Left lobe of liver (tissue), 2 donors: ENCODE results near the gene RAB8B. TPM values are rescaled to one million over a fixed set of nuclear protein-coding genes. Genes with fewer than 3 reads are reported as not detected.
A peak's percentile ranks its signal among the peaks of the same experiment; 100 is the strongest.

ENCODE experiments used
- ATAC-seq: fragments of 200-7000 bp; cut with Tn5 transposase; one replicate; pipeline ENCODE4 v1.9.1; 2020; ENCODE audit warnings: mild to moderate bottlenecking, moderate library complexity
- DNase-seq: peaks from one replicate; pipeline ENCODE4 v3.0.0-alpha.2; 2020; ENCODE audit warnings: low spot score
- total RNA-seq: library from RNA; stranded (reverse); gene quantifications from one replicate; pipeline ENCODE4 v1.2.1, GENCODE V29; 2021
- donor health status: DM: no; HTN: no; CAD: no; lungs with moderate emphysema.
- donor health status: DM: no; HTN: yes; CAD: no.

The RAB8B gene
- total RNA-seq, 1 donor from 2014 or later: 6.8 TPM

DNA sequence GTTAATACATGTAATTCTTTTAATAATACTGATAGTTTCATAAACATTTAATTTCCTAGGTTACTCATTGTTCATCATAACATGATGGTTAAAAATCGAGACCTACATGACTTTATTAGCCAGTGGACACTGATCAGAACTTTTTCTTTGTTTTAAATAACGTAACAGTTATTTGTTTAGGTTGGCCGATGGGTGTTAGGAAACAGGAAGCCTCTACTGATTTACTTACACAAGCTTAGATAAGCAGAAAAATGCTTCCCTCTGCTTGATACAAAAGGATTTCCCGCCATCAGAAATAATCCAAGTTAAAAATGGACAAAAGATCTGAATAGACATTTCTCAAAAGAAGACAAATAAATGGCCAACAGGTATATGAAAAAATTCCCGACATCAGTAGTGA, 71.4 kb downstream of the RAB8B start:
- DNase-seq: no peak
- ATAC-seq: no peak

DNA sequence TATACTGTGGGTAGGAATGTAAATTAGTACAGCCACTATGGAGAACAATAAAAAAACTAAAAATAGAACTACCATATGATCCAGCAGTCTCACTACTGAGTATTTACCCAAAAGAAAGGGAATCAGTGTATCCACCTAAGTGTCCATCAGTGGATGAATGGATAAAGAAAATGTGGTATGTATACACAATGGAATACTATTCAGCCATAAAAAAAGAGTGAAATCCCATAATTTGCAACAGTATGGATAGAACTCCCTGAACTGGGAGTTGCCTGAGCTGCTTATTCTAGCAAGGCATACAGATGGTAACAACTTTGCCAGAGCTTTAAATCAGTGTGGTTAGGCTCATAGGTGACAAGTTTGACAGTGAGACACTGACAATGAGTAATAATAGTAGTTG, 71.9 kb downstream of the RAB8B start:
- no peak for DNase-seq
- no peak for ATAC-seq

DNA sequence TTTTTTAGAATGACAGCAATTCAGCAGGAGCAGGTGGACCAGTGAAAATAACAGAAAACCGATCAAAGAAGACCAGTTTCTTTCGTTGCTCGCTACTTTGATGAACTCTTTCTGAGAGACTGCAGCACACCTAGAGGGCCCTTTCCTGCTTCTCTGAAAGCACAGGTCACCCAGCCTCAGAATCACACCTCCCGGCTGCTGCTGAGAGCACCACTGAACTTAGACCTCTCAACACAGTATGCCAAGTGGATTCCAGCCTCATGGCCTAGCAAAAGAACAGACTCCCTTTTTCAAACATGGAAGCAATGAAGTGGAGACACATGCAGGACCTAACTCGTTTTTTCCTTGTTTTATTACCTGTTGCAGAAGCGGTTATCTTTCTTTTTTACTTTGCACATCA, 74.1 kb downstream of the RAB8B start:
- DNase-seq (no peak), ATAC-seq (peak; percentile 96)

DNA sequence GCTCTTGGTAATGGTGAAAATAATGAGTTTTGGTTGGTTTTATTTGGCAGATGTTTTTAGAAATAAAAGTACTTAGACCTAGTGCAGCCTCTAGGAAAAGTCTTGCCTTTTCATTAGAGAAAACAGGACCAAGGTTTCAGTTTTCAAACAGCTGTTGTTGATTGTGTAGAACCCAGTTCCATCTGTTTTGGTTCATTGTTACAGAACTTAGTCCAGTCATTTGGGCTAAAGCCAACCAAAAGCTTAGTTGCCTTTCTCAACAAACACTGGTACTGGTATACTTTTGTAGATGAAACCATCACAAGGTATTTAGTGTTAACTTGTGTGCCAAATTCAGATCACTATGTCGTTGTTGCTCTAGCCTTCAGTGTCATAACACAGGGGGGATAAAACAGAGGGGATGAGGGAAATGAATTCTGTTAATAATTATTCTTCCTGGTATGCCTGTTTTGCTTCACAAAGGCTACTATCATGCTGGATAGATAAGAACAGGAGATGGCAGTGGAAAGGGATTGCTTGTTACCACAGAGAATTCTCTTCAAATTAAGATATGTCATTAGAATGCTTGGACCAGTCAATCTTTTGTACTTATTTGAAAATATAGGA, 75.4 kb downstream of the RAB8B start:
- DNase-seq (no peak), ATAC-seq (no peak)

DNA sequence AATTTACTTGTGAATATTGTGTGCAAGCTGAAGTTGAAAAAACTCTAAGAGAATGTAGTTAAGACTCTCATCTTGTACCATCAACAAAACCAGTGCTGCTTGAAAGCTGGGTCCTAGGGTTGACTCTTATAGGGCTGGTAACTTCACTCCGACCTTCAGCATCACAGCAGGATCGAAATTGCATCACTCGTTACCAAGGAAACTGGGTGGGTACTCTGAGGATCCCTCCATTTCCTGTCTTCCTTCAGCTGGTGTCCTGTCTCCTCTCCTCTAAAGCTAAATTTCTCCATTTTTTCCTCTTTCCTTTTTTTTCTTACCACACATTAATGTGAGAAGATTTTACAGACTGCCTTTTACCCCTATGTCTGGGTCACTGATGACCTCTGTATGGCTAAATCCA, 85.0 kb downstream of the RAB8B start:
- ATAC-seq (no peak), DNase-seq (no peak)

DNA sequence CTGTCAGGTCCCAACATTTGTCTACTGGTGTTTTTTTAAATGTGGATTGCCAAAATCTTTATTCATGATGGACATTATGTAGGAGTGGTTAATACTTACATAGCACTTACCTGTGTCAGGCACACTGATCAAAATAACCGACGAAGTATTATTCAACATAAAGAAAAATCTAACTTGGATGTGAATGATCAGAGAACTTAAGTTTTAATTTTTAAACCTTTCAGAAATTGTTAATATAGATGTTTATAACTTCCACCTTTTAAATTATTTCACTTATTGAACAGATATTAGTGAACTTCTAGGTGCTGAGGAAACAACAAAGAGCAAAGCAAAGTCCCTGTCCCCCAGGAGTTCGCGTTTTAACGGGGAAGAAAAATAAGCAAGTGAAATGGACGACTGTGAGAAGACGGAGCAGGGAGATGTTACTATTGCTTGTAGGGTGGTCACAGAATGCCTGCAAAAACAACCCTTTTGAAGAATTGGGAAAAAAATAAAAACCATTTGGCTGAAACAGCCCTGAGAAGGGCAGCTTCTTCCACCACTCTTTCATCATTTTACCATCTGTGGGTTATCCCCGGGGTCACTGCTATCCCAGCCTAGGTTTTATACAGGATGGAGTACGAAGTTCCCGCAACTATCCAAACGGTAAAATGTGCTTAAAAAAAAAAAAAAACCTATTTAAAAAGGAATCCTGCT, 87.1 kb downstream of the RAB8B start:
- DNase-seq (no peak), ATAC-seq (peak; percentile 8)

DNA sequence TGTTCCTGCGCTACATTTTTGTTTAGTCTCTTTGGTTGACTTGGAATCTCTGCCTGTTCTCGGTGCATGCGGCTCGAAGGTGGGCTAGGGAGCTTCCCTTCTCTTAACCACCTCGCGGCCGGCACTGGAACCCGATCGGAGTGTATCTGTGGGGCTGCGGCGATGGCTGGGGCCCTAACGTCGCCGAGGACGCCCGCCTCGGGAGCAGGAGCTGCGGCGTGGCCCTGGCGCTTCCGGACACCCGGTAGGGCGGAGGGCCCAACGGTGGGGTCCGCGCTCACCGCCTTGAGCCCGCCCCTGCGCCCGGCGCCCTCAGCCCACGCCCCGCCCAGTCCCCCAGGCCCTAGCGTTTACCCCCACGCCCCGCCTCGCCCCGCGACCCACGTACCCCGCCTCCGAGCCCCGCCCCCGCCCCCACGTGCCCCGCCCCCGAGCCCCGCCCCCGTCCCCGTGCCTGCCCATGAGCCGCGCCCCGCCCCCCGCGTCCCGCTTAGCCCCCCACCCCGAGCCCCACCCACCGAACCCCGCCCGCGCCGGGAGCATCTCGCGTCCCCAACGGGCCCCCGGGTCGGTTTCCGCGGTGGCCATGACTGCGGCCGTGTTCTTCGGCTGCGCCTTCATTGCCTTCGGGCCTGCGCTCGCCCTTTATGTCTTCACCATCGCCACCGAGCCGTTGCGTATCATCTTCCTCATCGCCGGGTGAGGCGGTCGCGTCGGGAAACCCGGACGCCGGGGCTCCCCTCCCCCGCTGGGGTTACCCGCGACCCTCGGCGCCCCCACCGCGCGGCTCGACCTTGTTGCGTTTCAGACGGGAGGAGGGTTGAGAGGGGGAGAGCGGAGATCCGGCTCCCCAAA, 87.9 kb downstream of the RAB8B start, which contains the start of gene APH1B:
Gene APH1B, plus strand, starts transcription at position 568 of the 855 bp plus-strand sequence. Its CDS starts 19 bp downstream, at position 587.
- ATAC-seq (peak; percentile 95), DNase-seq (peak; percentile 86)

DNA sequence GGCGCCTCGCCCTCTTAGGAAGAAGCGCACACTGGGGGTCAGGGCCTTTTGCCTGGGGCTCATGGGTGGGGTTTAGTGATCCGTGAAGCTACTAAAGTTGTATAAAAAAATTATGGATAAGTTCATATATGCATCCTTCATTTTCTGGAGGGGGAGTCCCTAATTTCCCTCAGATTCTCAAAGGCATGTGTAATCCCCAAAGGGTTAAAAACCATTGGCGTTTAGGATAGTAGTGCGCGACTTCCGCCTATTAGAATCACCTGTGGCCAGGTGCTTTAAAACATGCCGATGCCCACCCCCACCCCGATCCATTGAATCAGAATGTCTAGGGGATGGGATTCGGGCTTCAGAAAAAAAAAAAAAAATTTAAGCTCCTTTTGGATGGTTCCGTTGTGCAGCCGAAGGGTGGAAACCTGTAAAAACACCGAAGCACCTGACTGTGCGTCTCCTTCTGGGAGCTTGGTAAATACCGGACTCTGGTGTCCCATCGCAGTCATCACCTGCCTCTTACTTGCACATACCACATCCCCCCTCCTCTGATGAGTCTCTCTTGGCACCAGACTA, 88.6 kb downstream of the RAB8B start:
- DNase-seq: no peak
- no peak for ATAC-seq

DNA sequence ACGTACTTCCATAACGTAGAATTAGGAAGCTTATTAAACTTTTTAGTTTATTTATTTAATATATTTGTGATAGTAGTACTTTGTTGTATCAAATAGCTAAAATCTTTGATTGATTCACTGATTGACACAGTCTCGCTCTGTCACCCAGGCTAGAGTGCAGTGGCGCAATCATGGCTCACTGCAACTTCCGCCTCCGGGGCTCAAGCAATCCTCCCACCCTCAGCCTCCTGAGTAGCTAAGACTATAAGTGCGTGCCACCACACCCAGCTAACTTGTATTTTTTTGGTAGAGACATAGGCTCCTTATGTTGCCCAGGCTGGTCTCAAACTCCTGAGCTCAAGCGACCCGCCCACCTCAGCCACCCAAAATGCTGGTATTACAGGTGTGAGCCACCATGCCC, 93.7 kb downstream of the RAB8B start:
- peak; percentile 29 for ATAC-seq
- DNase-seq: no peak

DNA sequence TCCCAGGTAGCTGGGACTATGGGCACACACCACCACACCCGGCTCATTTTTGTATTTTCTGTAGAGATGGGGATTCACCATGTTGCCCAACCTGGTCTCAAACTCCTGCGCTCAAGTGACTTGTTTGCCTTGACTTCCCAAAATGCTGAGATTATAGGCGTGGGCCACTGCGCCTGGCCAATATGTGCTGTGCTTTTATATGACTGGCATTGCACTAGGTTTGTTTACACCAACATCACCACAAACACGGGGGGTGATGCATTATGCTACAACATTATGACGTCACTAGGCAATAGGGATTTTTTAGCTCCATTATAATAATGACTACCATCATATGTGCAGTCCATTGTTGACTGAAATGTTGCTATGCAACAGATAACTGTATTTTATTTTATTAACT, 94.9 kb downstream of the RAB8B start:
- no peak for DNase-seq
- no peak for ATAC-seq

DNA sequence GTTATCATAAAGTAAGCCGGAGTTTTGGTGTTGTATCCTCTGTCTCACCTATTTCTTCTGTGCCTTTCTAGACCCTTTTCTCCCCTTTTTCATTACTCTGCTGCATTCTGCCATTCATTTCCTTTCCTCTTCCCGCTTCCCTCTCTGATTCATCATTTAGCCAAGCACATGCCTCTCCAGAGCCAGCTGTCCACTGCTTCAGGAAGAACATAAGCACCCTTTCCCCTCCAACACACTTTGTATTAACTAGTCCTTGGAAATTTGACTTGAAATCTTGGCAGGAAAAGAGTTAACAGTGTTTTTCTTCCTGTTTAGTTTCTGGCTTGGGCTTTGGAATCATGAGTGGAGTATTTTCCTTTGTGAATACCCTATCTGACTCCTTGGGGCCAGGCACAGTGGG, 97.7 kb downstream of the RAB8B start:
- DNase-seq (no peak), ATAC-seq (no peak)

DNA sequence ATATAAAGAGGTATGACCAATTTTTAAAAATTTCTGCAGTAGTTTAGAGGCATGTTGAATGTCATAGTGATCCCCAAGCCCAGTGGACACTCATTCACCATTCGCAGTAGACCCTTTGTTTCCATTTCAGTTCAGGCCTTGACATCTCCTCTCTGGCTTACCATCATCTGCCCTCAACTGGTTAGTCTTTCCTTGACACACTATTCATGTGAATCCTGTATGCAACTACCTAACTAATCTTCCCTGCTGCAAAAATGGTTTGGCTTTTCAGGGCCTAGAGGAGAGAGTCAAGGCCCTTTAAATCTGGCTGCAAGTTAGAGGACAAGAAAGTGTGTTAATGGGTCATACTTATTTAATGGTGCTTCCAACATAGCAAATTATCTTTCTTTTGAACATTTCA, 98.9 kb downstream of the RAB8B start:
- DNase-seq (no peak), ATAC-seq (peak; percentile 24)

DNA sequence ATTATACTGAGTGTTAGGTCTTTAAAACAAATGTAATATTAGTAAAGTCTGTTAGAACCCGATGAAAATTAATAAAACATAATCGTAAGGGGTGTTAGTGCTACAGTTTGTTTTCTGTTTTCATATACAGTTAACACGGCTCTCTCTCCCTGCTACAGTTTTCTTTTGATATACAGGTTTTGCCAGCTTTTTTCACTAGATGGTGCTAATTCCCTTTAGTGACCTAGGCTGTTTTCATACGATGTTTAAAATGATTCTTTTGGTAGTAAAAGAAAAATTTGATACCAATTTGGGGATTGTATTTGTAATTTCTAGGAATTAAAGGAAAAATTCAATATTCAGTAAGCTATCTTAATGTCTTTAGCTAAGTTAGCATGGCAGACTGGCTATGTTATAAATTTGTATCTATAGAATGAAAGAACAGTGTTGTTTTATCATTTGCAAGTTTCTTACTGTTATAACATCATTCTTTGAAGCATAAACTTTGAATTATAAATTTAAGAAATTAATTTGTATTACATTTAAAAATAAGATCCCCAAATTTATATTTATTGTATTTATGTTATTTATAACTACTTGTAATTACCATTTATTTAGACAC, 99.5 kb downstream of the RAB8B start:
- ATAC-seq: peak; percentile 90
- no peak for DNase-seq

DNA sequence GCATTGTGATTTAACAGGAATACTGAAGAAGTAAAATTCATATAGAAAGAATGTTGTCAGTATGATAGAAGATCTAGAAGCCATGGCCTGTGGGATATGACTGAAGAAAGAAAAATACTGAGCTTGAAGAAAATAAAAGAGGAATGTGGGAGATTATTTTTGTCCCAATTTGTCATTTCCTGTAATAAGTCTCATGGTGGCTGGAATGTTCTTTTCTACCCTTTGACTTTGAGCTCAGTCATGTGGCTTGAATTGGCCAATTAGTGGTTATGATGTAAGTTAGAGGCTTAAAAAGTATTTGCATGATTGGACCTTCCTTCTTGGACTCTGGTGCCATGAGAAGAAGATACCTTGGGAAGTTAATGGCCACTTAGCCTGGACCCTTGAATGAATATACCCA, 102.1 kb downstream of the RAB8B start:
- ATAC-seq: no peak

DNA sequence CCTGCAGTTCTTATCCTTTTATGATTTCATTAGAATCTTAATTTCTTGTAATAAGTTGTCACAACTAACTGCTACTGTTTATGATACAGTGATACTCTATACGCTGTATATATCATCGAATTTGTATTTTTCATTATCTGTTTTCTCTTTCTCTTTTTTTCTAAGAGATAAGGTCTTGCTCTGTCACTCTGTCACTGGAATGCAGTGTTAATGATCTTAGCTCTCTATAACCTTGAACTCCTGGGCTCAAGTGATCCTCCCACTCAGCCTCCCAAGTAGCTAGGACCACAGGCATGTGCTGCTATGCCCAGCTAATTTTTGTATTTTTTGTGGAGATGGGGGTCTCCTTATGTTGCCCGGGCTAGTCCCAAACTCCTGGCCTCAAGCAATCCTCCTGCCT, 102.8 kb downstream of the RAB8B start:
- no peak for DNase-seq
- no peak for ATAC-seq

More for the DNA sequence above, 102.1 kb downstream of the RAB8B start:
- DNase-seq: no peak

DNA sequence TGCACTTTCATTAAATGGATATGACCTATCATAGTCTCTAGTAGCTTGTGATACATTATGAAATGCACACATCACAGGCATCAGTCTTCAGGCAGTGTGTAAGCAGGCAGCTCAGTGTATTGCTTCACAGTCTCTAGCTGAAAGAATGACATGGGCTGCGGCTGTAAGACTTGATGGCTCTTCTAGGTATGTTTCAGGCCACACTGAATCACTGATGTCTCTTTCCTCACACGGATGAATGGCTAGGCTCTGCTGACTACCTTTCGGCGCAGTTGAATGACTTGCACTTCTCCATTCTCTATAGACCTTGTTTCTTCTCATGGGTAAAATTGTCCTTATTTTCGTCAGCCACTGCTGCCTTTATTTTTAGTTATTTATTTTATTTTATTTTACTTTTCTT, 103.4 kb downstream of the RAB8B start:
- DNase-seq: no peak
- ATAC-seq: no peak

DNA sequence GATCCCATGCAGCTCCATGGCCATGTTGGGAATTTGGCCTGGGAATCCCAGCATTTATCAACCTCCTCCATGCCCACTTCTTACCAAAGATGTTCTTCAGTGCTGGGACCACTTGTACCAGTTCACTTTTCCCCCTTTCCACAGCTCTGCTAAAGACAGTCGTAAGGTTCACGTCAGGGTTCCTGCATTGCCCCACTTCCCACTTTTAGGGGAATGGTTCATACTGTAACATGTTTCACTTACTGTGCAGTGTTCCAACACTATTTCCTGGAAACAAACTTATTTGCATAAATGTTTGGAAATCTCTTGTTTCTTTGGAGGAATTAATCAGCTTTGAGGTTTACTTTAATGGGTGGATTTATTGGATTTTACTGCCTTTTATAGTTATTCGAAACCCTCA, 105.0 kb downstream of the RAB8B start:
- ATAC-seq (peak; percentile 16), DNase-seq (no peak)

DNA sequence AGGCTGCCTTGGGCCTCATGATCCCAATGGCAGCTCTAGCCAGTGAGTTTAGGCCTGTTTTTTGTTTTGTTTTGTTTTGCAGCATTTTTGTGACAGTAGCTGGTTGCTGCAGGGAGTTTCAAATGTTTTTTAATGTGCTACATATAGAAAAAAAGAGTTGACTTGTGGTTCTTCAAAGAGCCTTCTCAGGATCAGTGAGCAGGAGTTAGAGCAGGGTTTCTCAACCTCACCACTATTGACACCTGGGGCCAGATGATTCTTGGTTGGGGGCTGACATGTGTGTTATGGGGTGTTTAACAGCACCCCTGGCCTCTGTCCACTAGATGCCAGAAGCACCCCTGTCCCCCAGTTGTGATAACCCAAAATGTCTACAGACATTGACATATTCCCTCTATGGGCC, 105.9 kb downstream of the RAB8B start:
- no peak for ATAC-seq
- no peak for DNase-seq

DNA sequence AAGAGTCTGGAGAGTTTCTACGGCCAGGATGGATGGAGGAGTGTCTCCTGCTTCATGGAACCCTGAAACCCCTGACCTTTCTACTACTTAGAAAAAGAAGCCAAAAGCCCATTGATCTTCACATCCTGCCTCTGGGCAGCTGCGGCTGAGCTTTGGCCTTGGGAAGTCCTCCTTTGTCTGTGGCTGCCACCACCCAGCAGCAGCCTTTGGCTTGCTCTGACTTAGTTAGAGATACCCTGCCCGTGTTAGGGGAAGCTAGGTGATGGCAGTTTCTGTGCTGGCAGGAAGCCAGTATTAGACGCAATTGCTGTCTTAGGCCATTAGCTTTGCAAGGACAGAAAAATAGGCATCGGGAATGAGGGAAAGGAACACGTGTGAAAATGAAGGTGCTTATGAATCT, 106.8 kb downstream of the RAB8B start:
- ATAC-seq (peak; percentile 78), DNase-seq (no peak)

DNA sequence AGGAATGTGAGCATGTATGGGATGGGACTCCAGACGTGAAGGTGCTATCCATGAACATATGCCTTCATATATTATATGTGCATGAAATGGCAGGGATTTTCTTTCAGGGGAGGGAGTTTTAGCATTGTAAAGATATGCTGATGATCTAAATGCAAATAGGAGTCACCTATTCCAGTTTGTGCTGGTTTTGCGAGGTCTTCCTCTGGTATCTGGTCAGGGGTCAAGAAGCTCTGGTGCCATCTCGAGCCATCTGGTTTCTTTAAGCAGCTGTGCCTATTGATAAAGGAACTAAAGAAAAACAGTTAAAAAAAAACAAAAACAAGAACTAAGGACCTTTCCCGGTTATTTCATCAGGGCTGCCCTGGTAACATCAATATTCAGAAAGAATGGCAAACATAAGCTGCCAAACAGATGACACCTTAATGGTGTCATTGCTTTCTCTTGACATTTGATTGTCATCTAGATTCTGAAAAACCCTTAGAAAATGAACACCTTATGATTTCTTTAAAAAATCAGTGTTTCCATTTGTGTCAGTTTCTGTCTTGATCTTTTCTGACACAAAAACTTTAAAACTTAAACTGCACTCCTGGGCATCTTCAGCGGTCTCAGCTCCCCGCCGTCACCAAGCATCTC, 110.7 kb downstream of the RAB8B start:
- DNase-seq: no peak
- ATAC-seq: no peak

DNA sequence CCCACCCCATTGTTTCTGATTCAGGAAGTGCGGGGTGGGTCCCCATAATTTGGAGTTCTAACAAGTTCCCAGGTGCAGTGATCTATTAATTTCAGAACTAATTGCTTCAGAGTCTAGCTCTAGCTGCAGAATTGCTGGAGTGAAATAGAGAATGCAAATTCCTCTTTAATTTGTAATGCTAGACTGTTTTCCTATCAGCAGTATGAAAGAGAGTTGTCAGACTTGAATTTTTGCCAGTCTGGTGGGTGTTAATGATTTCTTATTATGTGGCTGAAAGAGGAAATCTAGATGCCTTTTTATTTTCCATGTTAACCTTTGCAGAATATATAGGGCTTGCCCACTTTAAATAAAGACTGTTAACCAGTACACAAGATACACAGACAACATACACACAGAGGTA, 111.7 kb downstream of the RAB8B start:
- ATAC-seq: no peak
- no peak for DNase-seq
